Fibroblast of mammary gland (primary cell): ENCODE results near the gene GAPVD1.
A peak's percentile ranks its signal among the peaks of the same experiment; 100 is the strongest.

Experiments
- DNase-seq: peaks from one replicate; pipeline ENCODE4 v3.0.0-alpha.2; 2010; ENCODE audit warnings: low read depth
- H3K4me3 ChIP-seq: 2 replicates; pipeline ENCODE4 v1.5.1; 2011; ENCODE audit warnings: low read depth, mild to moderate bottlenecking, low read length, moderate library complexity; ENCODE audit not compliant: control insufficient read depth
- CTCF ChIP-seq: conservative IDR thresholded peaks from 2 replicates; pipeline ENCODE4 v1.5.1; 2011; ENCODE audit warnings: low read depth, low read length, inconsistent platforms; ENCODE audit not compliant: control insufficient read depth, insufficient read depth

The GAPVD1 gene

DNA sequence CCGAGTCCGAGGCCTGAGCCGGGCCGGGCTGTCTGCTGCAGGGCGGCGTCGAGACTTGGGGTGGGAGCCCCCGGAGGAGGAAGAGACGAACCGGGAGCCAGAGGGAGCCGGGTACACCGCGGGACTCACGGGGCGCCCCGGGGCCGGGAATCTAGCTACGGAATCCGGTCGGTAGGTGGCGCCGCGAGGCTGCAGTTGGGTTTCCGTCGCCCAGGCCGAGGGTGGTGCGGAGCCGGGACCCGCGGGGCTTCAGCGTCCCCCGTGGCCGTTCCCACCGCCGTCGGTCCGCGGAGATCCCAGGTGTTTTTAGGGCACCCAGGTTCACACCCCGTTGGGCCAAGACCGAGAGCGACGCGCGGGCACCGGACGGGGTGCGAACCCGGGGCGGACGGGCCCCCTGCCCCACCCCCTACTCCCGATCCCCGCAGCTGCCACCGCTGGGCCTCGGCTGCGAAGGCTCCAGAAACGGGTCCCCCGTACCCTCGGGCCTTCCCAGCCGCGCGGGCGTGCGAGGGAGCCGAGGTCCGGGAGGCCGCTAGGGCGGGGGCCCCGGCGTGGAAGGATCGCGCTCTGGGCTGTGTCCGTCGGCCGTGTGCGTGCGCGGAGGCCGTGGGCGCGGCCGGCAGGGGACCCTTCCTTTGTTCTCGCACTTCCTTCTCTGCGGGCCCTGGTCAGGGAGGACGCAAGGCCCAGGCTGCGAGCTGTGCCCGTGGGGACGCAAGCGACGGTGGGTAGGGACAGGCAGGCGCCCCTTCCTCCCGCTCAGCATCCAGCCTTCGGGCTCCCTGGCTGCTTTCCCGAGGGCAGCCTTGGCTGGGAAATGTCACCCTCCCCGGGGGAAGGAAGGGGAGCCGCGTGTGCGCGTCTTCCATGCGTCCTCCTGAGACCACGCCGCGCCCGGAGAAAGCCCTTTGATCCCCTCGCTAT is 146.6 kb downstream of the GAPVD1 start:
- H3K4me3 ChIP-seq, result peak overlapping the region; percentile 53
- DNase-seq, result peak; percentile 57
- peak; percentile 61 for TF ChIP-seq CTCF

DNA sequence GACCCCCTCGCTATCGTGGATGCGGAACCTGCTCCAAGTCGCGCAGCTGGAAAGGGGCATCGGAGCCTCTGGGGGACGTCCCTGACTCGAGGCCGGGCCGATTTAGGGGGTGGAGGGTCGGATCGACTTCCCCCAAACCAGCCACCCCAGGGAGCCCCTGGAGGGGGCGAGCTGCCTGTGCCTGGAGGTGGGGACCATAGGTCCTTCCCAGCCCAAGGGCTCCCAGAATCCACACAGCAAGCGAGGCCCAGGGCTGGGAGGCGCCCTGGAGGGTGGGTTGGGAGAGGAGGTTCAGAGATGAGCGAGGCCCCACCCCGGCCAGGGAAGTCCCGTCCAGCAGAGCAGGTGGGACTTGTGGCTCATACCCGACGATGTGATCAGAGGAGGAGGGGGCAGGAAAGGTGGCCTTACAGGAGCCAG is 147.6 kb downstream of the GAPVD1 start:
- DNase-seq, result peak; percentile 15
- TF ChIP-seq CTCF, result no peak
- H3K4me3 ChIP-seq, result no peak overlapping the region

DNA sequence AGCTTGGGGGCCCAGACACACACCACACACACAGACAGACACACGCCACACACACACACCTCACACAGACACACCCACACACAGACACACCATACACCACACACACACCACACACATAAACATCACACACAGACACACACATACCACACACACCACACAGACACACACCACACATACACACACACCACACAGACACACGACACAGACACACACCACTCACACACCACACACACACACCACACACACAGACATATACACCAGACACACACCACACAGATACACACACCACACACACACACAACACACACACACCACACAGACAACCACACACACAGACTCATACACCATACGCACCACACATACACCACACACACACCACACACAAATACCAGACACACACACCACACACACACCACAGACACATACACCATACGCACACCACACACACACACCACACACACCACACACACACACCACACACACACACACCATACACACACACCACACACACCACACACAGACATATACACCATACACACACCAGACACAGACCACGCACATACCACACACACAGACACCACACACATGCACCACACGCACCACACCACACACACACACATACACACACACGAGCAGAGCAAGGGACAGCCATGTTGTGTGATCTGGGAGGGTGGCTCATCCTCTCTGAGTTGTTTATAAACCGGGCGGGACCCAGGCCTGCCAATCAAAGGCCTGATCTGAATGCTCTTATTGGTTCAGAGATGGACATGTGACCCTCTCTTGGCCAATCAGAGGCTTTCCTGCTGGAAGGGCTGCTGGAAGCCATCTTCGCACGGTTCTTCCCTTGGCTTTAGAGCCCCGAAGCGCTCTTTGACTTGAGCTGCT is 148.3 kb downstream of the GAPVD1 start:
- DNase-seq, result peak; percentile 50
- TF ChIP-seq CTCF, result no peak
- H3K4me3 ChIP-seq, result no peak overlapping the region

GRCh38 chr9:125410522-125410894 is 148.9 kb downstream of the GAPVD1 start:
- no peak for TF ChIP-seq CTCF
- no peak overlapping the region for H3K4me3 ChIP-seq
- DNase-seq, result no peak

- DNase-seq, result no peak
- no peak for TF ChIP-seq CTCF
Observed at GRCh38 chr9:125411171-125411756, 149.6 kb downstream of the GAPVD1 start.

DNA sequence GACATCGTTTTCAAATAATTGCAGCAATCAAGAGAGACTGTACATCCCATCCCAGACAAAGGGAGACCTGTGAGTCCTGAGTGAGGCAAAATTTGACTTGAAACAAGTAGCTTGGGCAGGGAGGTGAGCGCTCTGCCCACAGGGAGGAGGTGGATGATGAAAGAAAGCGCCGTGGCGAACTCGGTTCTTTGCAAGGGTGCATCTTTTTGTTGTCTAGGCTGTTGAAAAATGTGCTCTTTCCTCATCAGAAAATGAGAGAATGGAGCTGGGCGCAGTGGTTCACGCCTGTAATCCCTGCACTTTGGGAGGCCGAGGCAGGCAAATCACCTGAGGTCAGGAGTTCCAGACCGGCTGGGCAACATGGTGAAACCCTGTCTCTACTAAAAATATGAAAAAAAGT is 150.5 kb downstream of the GAPVD1 start:
- TF ChIP-seq CTCF, result no peak
- H3K4me3 ChIP-seq, result no peak overlapping the region
- no peak for DNase-seq

More at GRCh38 chr9:125411171-125411756, 149.6 kb downstream of the GAPVD1 start:
- H3K4me3 ChIP-seq, result no peak overlapping the region
